ENCODE measurements around the gene FRMD4A.
"Not testable (repeated sequence)": the region's sequence is repeated elsewhere in the genome, so short reads cannot be mapped to it uniquely, and the experiment has no call there.

The FRMD4A gene

DNA sequence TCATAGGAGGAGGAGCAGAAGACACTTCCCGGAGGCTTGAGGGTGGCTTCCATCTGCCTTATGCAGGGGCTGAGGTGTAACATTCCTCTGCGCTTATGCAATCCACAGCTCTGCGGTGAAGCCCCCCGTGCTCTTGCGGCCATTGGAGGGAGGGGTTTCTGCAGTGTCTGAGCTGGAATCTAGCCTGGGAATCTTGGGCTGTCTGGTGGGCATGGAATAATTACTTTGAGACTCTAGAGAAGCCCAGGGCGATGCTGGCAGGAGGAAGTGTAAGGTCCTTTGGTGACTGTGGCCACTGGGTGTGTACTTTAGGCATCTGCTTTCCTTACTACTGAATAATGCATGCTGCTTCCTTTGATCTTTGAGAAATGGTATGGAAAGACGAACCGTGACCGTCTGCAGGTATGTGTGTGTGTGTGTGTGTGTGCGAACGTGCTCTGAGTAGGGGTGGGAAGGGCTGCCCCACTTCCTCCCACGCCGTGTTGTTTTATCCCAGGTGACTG is 563.0 kb downstream of the FRMD4A start:
- DNase-seq = no peak

DNA sequence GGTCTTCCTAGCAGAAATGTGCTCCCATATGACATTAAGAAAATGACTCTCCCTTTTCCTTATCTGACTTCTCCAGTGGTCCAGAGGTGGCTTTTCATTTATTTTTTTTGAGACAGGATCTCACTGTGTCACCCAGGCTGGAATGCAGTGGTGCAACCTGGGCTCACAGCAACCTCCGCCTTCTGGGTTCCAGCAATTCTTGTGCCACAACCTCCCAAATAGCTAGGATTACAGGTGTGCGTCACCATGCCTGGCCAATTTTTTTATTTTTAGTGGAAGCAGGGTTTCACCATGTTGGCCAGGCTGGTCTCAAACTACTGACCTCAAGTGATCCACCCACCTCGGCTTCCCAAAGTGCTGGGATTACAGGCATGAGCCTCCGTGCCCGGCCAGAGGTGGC is 563.6 kb downstream of the FRMD4A start:
- DNase-seq = not testable (repeated sequence)

DNA sequence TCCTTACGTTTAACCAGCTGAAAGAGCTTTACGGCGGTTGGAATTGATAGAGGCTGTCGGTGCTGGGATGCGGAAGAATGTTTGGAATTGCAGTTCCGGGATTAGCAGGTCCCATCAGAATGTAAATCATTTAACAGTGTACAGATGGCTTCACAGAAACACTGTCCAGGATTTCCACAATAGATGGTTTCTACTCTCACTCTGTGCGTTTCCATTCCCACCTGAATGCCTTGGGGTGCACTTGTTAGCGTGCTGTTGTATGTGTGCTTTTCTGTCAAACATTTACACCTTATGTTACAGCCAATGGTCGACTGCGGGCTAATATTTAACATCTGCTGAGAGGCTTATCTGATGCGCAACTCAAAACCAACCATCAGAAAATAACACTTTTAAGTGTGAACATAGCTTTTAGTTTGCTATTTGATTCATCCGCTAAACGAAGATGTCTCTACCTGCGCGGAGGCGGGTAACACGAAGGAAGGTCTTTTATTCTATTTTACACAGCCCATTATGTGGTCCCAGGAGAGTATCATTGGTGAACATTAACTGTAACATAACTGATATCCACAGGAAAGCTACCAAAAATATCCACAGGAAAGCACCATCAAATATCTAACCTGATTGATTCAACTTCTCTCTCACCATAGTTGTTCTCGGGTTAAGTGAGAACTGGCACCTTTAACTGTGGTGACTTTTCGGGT is 564.9 kb downstream of the FRMD4A start:
- no peak for DNase-seq

DNA sequence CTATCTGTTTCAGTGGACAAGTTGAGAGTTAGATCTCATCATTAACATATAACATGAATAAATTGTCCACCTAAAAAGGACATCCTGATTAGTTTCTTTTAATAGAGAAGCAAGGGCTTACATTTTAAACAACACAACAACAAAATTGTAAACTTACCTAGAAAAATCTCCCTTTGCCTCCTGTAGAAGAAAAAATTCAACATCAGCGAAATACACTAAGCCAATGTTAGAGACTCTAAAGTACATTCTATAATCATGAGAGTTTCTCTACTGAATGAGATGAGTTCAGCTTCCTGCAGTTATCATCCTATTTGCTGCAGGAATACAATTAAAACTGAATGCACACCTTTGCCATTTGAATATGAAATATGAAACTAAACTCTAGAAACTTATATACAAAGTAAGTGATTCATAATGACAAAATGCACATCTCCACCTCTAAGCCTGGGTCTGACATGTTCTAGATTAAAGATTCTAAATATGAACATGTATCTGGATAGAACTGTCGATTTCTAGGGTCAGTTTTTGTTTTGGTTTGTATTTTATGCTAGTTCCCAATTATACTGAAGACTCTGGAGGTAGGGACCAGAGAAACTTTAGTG is 569.1 kb downstream of the FRMD4A start:
- no peak for DNase-seq

DNA sequence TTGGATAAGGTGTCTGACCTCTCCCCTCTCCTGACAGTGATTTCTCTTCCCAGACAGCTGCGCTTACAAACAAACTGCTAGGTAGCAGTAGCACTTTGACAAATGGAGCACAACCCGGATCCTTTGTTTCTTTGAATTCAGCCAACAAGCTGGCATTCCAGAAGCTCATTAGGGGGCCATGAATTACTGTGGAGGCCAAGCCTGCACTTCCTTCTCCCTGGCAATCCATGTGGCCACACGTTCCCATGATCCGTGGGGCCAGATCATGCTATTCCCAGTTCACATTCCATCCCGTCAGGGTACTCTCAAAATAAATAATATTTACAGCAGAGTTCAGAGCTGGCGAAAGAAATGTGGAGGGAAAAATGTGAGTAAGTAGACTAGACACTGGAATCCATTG is 571.6 kb downstream of the FRMD4A start:
- no peak for DNase-seq

DNA sequence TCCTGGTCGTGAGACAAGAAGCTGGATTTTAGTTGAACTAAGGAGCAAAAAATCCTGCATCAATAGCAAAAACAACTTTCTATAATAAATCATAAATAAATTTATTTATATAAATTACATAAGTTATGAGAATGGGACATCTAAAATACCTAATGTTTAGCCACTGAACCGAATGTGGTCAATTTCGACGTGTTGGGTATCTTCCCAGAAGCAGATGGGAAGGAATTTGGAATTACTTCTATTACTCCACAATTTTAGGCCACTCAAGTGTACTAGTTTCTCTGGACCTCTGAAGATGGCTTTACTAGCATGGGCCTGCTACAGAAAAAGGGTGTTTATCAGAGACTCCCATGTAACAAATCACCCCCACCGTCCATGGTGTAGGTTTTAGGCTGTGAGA is 572.0 kb downstream of the FRMD4A start:
- no peak for DNase-seq

DNA sequence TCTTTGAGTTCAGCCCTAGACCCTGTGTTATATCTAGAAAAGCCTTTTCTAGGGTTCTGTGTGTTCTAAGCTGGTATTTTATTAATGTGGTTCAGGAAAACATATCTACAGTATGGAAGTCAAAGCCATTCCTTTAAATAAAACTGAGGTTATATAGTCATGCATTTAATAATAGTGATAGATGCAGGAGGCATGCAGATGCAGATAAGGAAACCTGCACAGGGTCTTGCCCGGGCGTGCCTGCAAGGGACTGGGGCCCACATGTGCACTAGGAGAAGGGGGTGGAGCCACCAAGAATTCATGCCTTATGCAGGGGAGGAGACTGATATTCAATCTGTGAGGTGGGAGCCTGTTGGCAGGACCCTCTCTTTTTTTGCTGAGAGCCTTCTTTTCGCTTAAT is 572.4 kb downstream of the FRMD4A start:
- DNase-seq = no peak

DNA sequence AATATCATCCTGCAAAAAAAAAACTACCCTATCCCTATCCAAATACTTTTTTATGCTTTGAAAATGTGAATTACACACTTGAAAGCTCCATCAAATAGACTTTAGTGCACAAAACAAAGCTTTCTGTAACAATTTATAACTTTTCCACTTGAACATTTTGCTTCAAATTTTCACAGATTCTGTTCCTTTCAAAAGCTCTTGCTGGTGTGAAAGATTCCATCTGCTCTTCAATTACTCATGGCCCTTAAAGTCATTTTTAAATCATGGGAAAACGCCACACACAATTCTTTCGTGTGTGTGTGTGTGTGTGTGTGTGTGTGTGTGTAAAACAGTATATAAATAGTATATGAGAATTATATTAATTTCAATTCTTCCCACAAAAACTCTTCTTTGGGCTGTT is 576.4 kb downstream of the FRMD4A start:
- no peak for DNase-seq

DNA sequence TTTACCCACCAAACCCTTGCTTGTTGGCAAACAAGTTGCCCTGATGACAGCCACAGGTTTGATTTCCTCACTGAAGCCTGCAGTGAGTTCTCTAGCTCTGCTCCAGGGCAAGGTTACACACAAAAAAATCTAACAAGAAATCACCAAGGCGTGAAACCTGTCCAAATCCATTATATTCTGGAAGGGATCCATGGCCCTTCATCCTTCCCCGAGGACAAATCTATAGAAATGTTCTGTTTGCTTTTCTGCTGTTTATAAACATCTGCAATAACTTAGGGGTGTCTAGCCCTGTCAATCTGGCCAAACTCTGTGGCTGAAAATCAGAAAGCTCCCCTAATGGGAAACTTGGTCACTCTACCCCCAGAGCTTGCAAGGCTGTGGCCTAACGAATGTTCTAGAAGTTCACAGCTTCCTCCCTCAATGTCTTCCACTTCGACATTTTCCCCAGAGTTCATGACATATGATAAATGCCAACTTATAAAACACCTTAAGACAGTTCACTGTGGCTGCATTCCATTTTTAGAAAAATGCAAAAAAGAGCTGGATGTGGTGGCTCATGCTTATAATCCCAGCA is 579.4 kb downstream of the FRMD4A start:
- DNase-seq = no peak

DNA sequence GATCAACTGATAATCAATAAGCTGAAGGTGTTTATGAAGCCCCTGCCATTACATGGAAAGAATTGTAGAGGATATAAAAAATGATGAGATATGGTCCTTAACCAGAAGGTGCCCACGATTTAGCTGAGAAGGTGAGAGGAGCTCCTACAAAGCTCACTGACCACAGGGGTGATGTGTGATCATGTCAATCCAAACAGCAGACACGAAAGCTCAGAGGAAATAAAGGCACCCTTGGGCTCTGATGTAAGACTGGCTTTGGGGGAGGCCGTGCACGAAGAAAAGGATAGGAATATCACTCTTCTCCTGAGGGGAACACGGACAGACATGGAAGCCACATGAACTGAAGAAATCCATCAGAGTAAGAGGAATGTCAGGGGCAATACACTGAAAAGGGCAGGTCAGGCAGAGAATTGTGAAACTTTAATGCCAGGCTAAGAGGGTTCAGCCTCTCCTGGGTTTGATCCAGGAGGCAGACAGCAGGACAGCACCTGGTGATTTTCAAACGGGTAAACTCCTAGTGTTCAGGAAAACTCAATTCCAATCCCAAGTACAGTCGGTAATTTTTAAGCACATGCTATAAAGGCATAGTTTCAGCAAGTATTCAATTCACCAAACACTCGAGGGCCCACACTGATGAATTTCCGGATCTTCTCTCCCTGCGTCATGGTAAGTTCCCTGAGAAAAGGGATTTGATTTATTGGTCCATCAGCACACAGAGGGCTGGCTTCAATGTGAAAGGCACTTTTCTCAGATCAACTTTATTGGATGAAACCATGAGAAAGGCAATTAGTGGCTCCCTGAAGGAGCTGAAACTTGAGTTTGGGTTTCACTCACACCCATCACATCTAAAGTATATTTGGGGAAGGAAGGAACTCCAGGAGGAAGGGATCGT is 580.2 kb downstream of the FRMD4A start:
- no peak for DNase-seq

DNA sequence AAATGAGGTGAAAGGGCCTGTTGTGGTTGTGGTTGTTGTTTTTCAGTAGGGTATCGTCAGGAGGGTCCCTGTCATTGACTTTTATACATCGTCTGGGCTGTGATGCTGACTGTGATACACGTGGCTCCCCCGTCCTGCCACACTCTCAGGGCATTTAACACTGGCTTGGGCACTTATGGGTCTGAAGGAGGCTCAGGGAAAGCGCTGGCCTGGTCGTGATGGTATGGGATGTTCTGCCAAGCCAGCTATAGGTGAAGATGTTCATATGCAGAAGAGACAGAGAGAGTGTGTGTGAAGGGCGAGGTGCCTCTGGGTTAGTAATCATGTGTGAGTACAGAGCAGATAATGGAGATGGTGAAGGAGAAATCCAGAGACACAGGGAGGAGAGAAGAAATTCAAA is 585.5 kb downstream of the FRMD4A start:
- no peak for DNase-seq

DNA sequence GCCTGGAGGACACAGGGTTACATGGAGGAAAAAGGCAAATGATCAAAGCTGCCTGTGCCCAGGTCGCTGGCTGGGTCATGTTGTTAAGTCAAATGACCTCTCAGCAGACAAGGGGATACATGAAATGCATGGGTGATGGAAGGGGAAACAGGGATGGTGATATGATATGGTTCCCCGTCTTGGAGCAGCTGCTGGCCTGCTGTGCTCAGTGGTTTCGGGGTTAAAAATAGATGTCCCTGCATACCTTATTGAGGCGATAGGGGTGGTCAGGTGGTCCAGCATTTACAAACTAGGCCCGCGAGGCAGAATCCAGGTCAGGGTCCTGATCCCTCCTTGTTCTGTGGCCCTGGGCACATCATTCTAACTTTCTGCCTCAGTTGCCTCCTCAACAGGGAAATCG is 586.8 kb downstream of the FRMD4A start:
- DNase-seq = no peak

DNA sequence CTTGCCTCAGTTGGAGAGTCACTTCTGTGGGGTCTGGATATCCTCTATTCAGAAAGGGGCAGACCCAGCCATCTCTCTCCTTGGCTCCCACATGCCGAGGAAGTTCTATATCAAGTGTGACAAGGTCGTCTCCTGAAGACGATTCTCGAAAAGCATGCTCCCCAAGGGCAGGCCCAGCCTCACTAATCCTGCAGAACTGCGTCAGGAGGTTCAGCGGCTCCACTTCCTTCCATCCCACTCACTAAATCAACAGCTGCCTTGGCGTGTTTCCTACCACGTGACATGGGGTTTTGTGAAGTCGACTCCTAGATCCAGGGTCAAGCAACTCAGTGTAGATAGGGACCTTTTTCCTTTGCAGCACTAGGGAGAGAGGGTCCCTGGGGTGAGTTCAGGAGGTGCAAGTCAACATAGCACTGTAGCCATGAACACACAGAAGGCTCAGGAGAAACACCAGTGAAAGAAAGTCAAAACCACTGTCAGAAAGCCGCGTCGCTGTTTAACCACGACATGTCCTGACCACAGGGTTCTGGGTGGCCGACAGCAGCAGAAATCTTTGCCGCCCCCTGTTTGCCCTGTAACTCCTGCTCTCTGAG is 587.5 kb downstream of the FRMD4A start:
- DNase-seq = no peak

DNA sequence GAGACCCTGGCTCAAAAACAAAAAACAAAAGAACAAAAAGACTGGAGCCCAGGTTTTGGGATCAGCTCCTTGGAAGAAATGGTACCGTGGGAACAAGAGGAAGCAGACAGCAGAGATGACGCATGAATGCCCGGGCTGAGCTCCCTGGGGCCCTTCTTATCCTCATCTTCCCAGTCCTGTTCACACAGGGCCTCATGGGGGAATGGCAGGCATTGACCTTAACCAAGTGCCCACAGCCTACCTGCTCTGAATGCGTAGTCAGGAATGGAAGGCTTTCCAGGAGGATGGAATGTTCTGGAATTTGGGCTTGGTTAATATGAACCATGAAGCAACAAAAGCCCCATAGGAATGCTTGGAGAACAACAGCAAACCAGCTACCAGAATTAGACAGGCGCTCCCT is 589.3 kb downstream of the FRMD4A start:
- DNase-seq = no peak

DNA sequence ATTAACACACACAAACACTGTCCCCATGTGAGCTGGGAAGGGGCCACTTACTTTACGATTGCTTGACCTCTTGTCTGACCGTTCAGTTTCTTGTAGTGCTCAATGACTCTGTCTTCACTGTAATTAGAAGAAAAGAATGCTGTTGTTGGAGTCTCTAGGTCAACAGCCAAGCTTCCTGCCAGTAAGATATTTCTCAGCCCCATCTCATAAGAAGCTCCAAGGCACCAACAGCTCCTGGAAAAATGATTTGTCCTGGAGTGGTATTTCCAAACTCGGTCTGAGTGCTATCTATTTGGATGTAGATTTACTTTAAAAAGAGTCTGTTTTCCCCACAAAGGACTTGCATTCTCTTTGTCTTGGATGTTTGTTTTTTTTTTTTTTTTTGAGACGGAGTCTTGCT is 590.3 kb downstream of the FRMD4A start:
- no peak for DNase-seq

DNA sequence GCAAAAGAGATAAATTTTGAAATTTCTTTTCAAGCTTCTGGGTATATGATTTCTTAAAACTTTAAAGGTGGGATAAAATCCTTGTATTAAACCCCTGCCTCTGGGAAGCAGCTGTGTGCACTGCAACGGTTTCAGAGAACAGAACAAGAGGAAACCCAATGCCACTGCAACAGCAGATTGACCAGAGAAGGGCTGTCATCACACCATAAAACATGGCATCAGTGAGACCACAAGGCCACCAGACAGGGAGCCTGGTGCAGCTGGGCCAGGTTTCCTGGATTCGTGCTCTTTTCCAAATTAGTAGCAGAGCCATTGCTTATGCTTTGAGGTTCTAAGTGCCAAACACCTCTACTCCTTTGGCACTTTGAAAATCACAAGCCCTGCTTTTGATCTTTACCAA is 591.5 kb downstream of the FRMD4A start:
- no peak for DNase-seq

DNA sequence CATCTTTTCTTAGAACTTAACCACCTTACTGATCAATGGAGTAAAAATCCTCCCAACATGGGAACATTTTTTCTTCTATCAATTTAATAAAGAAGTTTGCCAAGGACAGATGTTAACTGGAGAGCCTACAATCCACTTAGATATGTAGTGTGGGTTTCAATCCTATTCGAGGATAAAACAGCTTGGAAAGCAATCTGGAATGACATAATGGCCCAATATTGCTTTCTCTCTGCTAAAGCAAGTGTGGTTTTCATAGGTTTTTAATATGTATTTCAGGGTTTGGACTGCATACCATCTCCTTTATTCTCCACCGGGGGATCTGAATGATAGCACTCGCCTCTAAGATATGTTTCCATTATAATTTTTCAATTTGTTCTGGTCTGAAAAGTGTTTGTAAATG is 594.2 kb downstream of the FRMD4A start:
- no peak for DNase-seq

DNA sequence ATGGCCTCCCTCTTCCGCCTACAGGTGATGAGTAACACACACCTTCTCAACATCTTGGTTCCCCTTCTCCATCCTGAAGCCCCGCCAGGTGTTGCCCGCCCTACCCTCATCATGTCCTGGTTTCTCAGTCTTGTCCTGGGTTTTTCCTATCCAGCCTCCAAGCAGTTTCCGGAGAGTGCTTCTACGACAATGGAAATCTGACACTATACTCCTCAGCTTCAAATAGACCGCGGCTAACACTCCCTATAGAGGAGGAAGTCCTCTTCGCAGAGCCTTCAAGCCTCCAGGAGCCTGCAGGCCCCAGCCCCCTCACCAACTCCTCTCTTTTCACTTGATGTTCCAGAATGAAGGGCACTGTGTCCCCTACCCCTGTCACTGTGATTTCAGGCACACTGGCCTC is 596.6 kb downstream of the FRMD4A start:
- DNase-seq = no peak

DNA sequence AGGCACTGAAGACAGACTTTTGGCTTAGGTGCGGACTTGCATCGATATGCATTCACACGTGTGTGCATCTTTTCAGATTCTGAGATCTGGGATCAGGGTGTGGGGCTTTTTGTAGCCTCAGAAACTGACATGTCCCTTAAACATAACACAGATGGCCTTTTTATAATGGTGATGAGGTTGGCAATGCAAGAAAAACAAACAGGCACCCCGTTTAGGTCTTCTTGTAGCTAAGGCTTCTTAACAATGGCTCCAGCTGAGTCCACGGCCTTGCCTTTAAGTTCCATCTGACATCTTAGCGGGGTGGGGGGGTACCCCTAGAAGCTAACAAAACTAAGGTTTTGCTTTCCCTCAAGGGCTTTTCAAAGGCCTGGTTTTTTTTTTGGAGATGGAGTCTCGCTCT is 597.7 kb downstream of the FRMD4A start:
- no peak for DNase-seq

DNA sequence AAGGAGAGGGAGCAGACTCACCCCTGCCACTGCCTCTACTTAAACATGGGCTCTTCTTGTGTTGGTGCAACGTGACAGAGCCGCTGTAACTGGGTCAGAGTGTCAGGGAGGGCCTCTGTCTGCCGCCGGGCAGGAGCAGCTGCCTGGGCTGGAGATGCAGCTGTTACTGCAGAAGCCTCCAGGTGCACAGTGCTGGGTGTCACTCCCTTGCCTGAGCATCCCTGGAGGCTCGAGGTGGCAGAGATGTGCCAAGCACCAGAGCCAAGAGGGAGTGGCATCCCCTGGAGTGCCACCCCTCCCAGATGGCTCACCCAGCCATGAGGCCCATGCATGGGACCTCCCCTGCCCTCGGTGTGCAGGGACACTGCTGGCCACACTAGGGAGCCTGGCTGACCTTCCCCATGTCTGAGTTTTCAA is 598.3 kb downstream of the FRMD4A start:
- DNase-seq = no peak

DNA sequence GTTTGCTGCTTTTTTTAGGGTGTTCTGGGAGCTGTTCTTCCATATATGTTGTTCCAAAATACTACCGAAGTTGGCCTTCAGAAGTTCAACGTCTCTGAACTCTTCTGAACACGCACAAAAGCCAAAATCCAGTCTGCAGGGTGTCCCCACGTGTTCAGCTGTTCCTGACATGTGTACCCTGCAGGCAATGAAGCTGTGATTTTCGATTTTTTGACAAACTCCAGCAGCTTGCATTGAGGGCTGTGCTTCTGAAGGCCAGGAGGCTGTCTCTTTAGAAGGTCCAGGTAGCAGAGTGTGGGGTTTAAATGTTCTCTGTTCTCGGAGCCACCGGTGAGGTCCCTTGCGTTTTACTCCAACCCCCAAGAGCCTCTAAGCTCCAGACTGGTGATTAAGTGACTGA is 598.9 kb downstream of the FRMD4A start:
- no peak for DNase-seq

DNA sequence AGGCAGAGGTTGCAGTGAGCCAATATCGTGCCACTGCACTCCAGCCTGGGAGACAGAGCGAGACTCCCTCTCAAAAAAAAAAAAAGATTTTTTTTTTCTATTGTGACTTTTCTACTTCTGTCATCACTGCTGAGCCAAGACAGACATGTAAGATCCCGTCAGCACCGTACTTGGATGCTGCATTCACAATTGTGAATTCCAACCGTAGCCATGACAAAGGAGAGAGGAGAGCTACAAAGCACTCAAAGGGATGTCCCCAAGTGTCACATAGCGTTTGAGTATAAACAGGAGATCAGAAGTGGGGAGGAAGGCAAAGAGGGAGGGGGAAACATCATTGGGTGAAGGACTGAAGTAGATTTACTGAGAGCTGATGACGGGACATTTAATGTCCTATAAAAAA is 599.8 kb downstream of the FRMD4A start:
- no peak for DNase-seq

DNA sequence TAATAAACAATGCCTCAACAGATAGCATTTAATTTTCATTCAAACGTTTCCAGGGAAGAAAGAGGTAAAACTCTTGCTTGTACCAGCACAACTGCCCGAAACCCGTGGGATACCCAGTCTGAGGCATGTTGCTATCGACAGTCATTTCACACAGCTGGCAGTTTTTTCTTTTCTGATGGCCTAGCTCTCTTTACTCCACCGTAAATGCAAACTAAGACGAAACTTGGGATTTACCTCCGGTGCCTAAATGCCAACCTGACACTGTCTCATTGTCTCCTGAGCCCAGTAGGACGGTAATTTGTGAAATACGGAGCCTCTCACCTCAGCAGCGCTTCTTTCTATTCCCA is 600.4 kb downstream of the FRMD4A start:
- no peak for DNase-seq

All from activated CD4-positive, alpha-beta T cell treated with anti-CD3 and anti-CD28 coated beads, Interleukin-2, amount 50 U/mL, for 48 hours (primary cell).